HG02759 (cell line): ENCODE results near the gene ASTN2.
"Not testable (repeated sequence)": the region's sequence is repeated elsewhere in the genome, so short reads cannot be mapped to it uniquely, and the experiment has no call there.

Source experiments
- ATAC-seq: cut with Tn5 transposase; IDR thresholded peaks from one replicate; pipeline ENCODE4 v1.9.1; 2021; ENCODE audit warnings: mild to moderate bottlenecking, moderate library complexity; ENCODE audit not compliant: unreplicated experiment

ASTN2 gene

DNA sequence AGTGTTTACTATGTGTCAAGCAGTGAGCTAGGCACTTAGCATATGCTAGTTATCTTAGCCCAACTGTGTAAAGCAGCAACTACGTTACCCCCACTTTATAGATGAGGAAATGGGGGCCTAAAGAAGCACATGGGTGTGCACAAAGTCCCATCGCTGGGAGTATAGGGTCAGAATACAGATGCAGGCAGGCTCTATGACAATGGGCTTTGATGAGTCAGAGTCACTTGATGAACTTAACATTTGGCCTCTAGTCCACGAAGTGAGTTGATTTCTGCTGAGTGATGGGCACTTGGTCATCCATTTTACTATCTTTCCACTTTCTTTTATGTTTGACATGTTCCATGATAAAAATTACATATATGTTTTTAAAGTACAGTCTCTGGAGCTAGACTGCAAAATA, 523.4 kb downstream of the ASTN2 start:
- no peak for ATAC-seq

DNA sequence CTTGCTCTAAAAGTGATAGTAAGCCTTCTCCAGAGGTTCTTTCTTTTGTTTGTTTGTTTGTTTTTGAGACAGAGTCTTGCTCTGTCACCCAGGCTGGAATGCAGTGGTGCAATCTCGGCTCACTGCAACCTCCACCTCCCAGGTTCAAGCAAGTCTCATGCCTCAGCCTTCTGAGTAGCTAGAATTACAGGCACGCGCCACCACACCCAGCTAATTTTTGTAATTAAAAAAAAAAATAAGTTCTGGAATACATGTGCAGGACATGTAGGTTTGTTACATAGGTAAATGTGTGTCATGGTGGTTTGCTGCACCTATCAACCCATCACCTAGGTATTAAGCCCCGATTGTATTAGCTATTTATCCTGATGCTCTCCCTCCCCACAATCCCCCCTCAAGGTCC, 526.4 kb downstream of the ASTN2 start:
- not testable (repeated sequence) for ATAC-seq

DNA sequence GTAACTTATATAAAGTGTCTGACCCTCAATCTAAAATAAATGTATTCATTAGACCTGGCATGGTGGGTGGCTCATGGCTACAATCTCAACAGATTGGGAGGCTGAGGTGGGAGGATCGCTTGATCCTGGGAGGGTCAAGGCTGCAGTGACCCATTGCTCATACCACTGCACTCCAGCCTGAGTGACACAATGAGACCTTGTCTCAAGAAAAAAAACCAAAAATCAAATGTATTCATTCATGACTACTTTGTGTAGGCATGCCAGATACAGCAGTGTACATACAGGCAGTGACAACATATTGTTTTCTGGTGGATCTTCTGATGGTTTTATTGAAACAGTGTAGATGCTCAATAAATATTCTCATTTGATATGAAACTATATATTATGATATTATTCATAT, 526.8 kb downstream of the ASTN2 start:
- no peak for ATAC-seq

DNA sequence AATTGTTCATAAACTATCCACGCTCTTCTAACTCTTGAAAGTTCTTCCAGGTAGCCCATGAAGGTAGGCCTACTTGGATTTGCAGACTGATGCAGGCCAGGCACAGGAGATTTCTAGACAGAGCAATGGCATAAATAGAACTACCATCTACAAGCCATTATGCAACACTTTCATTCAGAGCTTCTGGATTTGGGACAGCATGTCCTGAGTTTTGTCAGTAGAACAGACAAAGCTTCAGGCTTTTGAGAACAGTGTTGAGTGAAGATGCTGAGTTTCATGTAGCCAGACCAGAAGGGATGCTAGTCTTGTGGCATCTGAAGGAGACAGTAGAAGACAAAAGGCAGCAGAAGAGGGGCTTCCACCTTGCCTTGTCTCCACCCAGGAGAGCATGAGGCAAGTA, 531.2 kb downstream of the ASTN2 start:
- no peak for ATAC-seq

DNA sequence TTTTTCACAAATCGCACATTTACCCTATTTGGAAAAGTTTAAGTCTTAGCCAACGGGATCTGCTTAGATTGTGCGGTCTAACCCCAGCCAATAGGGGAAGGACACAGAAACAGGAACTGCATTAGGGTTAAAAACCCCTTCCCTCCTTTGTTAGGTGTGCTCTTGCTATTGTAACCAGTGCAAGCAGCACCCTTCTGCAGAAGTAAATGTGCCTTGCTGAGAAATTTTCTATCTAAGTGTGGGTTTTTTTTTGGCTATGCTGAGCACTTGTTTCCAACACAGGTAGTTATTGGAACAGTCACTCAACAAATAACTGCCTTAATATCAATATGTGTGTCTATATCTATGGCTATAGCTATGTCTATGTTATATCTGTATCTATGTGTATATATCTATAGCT, 537.8 kb downstream of the ASTN2 start:
- no peak for ATAC-seq

DNA sequence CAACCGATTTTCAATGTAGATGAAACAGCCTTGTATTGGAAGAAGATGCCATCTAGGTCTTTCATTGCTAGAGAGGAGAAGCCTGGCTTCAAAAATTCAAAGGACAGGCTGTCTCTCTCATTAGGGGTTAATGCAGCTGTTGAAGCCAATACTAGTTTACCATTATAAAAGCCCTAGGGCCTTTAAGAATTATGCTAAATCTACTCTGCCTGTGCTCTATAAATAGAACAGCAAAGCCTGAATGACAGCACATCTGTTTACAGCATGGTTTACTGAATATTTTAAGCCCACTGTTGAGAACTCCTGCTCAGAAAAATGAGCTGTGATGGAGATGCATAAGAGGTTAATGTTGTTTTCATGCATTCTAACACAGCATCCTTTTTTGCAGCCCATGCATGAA, 539.3 kb downstream of the ASTN2 start:
- no peak for ATAC-seq

DNA sequence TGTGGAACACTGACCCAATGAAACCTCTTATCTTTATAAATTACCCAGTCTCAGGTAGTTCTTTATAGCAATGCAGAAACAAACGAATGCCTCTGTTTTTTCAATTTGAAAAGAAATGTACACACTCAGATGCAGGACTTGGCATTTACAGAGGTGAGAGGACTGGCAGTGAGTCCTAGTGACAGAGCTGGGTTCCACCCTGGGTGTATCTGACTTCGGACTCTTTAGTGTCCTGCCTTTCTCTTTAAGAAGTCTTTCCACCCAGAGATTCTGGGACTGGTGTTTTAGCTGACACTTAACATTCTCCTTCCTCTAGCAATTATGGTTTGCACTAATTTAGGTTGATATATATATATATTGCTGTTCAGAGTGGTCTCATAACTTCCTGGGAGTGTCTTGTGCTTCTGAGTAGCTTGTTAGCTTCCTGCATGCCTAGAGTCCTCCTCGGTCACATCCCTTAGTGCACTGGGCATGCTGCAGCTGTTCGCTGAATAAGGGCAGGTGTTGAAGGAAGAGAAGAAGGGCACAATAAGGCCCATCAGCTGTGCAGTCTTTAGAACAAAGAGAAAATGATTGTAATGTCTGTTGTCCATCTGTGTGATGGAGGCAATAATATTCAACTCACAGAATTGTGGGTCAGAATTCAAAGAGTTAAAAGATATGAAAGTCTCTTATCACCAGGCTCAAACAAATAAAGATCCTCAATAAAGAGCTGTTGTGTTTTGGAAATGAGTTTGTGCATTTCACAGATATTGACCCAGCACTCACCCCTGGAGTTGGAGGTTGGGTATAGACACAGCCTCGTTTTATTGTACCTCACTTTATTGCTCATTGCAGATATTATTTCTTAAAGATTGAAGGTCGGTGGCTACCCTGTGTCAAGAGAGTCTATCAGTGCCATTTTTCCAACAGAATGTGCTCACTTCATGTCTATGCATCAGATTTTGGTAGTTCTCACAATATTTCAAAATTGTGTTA, 540.6 kb downstream of the ASTN2 start:
- no peak for ATAC-seq

DNA sequence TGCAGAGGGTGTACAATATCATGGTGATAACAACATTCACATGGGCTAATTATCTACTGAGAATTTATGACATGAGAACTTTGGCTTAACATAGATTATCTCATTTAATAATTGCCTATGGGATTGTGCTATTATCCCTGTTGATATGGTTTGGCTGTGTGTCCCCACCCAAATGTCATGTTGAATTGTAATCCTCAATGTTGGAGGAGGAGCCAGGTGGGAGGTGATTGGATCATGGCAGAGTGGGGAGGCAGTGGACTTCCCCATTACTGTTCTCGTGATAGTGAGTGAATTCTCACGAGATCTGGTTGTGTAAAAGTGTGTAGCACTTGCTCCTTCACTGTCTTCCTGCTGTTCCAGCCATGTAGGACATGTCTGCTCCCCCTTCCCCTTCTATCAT, 541.4 kb downstream of the ASTN2 start:
- no peak for ATAC-seq

DNA sequence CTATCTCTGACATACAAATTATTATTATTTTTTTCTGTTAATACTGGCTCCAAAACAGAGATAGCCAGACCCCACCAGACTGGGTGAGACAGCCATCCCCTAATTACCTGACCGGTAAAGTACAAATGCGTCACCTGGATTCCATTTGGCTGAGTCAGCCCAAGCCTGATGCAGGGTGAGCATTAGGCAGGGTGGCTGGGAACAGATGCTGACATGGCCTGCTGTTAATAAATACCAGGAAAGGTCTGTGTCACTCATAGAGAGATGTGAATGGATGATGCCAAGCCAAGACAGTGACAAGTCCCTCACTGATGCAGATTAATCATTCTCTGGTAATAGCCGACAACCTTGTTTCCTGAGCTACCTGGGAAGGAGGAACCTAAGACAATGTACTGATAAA, 544.3 kb downstream of the ASTN2 start:
- ATAC-seq = no peak

DNA sequence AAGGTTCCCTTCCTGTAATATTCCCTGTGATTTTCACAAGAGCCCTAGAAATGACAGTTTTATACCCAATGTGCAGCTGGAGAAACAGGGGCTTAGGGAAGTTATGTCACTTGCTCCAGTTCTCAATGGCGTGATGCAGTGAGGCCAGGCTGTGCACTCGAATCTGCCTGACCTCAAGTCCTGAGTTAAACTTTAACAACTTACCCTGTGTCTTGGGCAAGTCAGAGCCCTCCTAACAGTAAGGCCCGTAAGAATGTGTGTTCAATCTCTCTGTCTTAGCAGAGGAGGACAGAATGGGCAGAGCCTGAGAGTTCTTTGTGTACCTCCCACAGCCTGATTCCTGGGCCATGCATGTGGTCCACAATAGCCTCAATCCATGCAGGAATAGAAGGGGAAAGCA, 546.7 kb downstream of the ASTN2 start:
- peak; percentile 78 for ATAC-seq

DNA sequence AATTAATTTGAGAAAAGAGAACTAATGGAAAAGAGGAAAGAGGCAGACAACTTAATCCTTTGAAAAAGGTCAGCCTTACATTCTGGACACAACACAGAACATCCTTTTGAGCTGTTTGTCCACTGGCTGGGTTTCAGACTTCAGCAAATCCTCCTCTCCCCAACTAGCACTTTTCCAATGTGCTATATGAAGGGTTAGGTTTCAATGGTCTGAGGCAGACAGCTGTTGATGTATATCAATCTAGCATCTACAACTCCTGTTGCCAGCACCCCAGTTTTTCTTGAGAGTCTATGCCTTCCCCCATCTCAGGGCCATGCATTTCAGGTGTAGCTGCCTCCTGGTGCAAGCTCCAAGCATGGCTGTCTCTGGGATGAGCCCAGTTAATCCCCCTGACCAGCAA, 553.5 kb downstream of the ASTN2 start:
- ATAC-seq = no peak

DNA sequence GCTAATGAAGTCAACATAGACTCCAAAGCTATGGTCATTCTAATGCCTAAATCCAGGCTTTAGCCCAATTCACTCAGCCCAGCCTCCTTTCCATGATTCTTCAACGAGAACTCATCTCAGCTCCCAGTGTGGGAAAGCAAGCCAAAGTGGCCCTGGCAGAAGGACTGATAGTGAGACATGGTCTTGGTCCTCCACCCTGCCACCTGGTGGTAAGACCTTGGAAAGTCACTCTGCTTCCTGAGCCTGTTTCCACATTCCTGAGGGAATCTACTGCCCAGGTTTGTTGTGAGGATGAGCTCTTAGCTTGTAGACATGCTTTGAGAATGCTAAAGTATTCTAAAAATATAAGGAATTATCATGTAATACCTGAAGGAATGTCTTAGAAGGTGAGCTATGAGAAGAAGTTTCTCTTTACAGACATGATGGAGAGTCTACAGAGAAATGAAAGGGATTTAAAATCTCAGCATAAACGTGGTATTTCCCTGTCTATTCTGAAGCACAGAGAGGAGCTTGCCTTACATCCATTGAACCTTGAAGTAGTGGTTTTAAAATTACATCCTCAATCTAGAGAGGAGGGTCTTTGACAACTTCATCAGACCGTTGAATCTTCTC, 554.2 kb downstream of the ASTN2 start:
- ATAC-seq = no peak

DNA sequence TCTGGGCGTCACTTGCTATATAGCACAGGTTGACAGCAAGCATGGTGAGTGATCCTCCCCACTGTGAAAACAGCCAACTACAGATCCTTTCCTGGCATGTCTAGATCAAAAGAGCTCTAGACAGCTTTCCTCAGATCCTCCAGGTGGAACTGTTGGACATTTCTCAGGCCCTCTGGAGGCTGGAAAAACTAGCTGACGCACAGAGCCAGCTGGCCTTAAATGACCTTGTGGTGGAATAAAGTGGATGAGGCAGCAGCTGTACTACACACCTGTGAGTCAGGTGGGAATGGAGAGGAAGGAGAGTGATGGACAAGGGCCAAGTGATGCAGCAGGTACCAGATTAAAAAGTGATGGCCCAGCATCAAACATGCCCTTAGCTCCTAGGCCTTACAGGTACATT, 555.1 kb downstream of the ASTN2 start:
- no peak for ATAC-seq

DNA sequence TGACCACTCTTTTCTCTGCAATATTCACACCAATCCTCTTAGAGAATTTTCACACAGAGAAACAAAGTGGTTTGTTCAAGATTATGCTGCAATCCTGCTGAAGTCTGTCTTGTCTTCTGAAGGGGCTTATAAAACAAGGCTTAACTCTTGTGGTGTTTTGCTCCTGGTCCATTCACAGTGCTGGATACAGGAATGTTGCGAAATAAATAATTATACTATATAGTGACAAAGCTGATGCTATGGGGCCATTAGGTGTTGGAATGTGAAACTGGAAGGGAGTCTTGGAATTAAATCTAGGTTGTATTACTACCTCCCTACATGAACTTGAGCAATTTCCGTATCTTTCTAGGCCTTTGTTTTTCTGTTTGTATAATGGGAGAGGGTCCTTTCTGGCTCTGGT, 557.5 kb downstream of the ASTN2 start:
- no peak for ATAC-seq

DNA sequence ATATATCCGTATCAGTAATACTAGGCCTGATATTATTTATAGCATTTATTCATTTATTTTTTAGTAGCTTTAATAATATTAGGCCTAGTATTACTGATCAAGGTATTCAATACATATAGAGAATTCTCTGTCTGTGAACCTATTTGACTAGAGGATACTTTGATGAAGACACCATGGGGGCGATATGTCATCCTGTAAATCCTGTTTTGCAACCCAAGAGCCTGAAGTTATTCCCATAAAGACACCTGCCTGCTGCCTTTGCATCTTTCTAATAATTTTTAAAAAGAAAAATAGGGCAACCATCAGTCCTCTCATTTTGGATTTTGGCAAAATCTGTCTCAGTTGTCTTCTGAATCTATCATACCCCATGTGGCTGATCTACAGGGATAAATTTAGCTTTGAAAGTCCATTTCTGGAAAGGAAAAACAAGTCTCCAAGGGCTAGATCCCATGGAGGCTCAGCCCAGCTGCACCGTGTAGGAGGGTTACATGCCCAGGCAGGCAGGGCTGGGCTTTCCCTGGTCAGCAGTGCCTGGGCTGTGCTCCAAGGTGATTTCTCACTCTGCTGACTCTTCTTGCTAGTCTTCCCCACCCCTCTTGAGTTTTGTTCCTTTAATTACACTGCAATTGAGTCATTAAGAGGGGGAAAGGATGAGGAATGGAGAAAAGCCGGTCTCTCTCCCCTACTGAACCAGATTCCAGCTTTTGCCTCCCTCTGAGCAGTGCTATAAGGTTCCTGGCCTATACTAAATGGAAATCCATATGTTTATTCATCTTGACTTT, 558.8 kb downstream of the ASTN2 start:
- ATAC-seq = no peak

DNA sequence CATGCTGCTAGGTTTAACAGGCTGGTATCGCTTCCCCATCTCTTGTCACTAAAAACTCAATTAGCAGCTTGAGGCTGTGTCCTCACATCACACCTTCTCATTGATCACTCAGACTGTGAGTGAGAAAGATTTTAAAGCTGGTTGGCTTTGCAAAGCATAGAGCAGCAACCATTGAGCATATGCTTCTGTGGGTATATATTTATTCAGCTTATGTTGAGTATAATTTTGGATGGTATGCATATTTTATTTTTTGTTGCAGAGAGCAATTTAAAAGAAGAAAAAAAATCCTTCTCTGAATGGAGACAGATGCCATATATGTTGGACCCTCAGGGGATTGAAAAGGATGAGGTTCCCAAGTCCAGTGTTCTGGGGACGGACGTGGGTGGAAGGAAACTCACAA, 565.1 kb downstream of the ASTN2 start:
- no peak for ATAC-seq

DNA sequence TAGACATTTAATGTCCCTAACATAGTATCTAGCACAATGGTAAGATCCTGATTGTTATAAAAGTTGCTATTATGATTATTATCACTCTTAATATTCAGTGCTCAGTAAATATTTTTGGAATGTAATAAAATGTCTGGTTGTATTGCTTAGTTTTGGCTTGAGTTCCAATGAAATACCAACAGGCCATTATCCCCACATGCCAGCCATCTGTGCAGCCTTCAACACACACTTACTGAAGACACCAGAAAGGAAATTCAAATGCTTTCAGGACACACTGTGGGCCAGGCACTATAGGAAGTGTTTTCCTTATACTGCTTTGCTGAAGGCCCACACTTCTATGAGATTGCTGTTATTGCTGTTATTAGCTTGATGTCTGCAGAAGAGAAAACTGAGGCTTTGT, 570.2 kb downstream of the ASTN2 start:
- ATAC-seq = no peak

DNA sequence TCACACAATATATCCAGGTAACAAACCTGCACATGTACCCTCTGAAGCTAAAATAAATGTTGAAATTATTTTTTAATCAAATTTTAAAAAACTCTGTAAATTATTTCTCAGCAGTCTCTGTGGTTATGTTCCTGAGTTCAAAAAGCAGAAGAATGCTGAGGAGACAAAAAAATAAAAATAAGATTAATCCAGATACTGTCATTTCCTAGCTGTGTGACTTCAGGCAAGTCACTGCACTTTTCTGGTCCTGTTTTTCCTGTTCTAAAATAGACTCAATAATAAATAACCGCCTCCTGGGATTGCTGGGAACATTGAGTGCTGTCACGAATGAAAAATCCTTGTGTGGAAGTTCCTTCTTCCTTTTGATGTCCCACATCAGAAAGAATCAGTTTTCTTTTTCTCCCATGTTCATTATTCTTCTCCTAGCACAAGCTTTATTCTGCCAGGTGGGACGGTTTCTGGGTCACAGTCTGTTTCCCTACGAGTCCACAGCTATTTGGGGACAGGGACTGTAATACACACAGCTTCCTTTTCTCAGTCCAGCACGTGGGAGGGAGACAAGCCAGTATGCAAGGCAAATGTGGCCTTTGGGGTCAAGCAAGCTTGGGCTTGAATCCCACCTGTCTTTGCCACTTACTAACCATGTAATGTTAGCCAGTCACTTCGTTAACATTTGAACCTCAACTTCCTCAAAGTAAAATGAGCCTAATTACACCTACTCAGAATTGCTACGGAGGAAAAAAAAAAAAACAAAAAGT, 570.8 kb downstream of the ASTN2 start:
- ATAC-seq = no peak

DNA sequence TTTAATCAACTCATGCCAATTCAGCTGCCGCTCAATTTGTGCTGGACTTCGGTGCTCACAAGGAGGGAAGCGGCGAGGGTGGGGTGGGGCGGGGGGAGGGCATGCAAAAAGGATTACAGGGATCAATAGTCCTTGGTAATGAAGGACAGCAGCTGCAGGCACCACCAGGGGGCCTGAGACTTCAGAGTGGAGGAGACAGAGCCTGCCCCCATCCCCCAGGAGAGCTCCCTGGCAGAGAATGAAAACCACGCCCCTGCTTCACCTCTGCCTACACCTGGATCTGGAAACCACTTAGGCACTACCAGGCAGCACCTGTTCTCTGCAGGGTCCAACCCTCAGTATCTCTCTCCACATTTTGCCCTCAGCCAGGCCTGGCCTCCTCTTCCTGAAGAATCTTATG, 572.2 kb downstream of the ASTN2 start:
- ATAC-seq = no peak

DNA sequence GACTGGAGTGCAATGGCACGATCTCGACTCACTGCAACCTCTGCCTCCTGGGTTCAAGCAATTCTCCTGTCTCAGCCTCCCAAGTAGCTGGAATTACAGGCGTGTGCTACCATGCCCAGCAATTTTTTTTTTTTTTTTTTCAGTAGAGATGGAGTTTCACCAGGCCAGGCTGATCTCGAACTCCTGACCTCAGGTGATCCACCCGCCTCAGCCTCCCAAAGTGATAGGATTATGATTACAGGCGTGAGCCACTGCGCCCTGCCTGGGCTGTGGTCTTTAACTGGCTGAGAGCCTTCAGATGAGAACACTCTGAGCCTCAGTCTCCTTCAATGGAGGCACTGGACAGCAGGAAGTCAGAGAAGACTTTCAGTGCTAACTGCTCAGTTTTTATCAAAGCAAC, 576.4 kb downstream of the ASTN2 start:
- not testable (repeated sequence) for ATAC-seq
